Spinal cord (tissue), 10 donors: ENCODE measurements around the gene FHOD3. TPM values are rescaled to one million over a fixed set of nuclear protein-coding genes. Genes with fewer than 3 reads are reported as not detected.

ENCODE experiments used
- DNase-seq, 6 donors: peaks; one replicate each; pipeline versions ENCODE4 v3.0.0 to v3.0.0-alpha.2; 2013 to 2015; ENCODE audit warnings: low spot score in 6 of 6, low read depth in 4 of 6
- H3K27ac ChIP-seq: one replicate; pipeline ENCODE4 v1.5.1; 2013; ENCODE audit warnings: low read depth, low read length, control low read depth
- H3K27me3 ChIP-seq: one replicate; pipeline ENCODE4 v1.6.1; 2013; ENCODE audit warnings: low read length; ENCODE audit not compliant: control insufficient read depth, insufficient read depth
- H3K36me3 ChIP-seq: one replicate; pipeline ENCODE4 v1.6.1; 2013; ENCODE audit warnings: low read length; ENCODE audit not compliant: control insufficient read depth, insufficient read depth
- H3K4me1 ChIP-seq: one replicate; pipeline ENCODE4 v1.6.1; 2013; ENCODE audit warnings: low read length; ENCODE audit not compliant: control insufficient read depth, insufficient read depth
- H3K4me3 ChIP-seq: one replicate; pipeline ENCODE4 v1.5.1; 2013; ENCODE audit warnings: low read depth, low read length, control low read depth
- H3K9me3 ChIP-seq: one replicate; pipeline ENCODE4 v1.6.1; 2013; ENCODE audit warnings: low read length; ENCODE audit not compliant: control insufficient read depth, insufficient read depth
- WGBS: methylation state at CpG from one replicate; pipeline ENCODE4 v1.1.5; 2013; ENCODE audit warnings: missing lambda C conversion rate; ENCODE audit not compliant: insufficient coverage; 5-methylcytosine and 5-hydroxymethylcytosine counted together
- polyA plus RNA-seq, 2 donors: library from polyadenylated mRNA; unstranded; fragments of 120-200 nt; gene quantifications; one replicate each; pipeline ENCODE4 v1.2.1, GENCODE V29; 2013; ENCODE audit not compliant: insufficient read length in 2 of 2
- total RNA-seq, 2 donors: library from RNA; depleted of rRNA in 1 of 2; stranded (reverse); fragments of 120-200 nt in 1 of 2; fragments of >200 nt in 1 of 2; gene quantifications; one replicate each; pipeline versions ENCODE4 v1.2.3 to v1.2.4, GENCODE V29; 2013 to 2014
- donor health status: healthy.

FHOD3 gene
- total and polyA plus RNA-seq, 4 donors, result 30.0 to 53.4 (median 52.1) TPM

DNA sequence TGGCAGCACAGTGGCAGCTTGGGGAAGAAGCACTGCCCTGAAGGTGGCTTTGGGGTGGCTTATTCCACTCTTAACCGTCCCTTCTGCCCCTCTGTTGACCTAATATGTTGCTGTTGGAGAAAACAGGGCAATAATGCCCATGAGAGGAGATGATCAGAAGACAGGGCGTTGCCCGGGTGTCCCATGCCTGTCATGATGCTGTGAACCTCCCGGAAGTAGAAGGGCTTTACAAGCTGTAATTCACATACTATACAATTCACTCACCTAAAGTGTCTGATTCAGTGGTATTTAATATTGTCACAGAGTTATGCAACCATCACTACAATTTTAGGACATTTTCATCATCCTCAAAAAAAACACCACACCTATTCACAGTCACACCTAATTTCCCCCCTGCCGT, 112.3 kb downstream of the FHOD3 start:
- 50% methylated on average over 2 of the region's 5 CpGs for WGBS
- DNase-seq, result no peak
- Histone ChIP-seq H3K36me3 (no peaks in the 10 kb centered on the region), H3K4me3 (no peak overlapping the region), H3K9me3 (no peaks in the 10 kb centered on the region), H3K27ac (no peak overlapping the region), H3K4me1 (no peaks in the 10 kb centered on the region), H3K27me3 (no peaks in the 10 kb centered on the region)

DNA sequence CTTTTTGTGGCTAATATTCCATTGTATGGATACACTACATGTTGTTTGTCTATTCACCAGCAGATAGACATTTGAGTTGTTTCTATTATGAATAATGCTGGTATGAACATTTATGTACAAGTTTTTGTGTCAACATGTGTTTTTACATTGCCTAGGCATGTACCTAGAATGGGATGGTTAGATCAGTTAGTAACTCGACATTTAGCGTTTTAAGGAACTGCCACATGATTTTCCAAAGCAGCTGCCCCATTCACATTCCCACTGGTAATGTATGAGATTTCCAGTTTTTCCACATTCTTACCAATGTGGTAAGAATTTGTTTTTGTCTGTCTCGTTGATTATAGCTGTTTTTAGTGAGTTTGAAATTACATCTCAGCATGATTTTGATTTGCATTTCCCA, 112.8 kb downstream of the FHOD3 start:
- Histone ChIP-seq H3K36me3 (no peaks in the 10 kb centered on the region), H3K4me1 (no peaks in the 10 kb centered on the region), H3K27ac (no peak overlapping the region), H3K9me3 (no peaks in the 10 kb centered on the region), H3K27me3 (no peaks in the 10 kb centered on the region), H3K4me3 (no peak overlapping the region)
- no peak for DNase-seq
- no CpG with 5 or more reads among the region's 3 CpGs for WGBS

DNA sequence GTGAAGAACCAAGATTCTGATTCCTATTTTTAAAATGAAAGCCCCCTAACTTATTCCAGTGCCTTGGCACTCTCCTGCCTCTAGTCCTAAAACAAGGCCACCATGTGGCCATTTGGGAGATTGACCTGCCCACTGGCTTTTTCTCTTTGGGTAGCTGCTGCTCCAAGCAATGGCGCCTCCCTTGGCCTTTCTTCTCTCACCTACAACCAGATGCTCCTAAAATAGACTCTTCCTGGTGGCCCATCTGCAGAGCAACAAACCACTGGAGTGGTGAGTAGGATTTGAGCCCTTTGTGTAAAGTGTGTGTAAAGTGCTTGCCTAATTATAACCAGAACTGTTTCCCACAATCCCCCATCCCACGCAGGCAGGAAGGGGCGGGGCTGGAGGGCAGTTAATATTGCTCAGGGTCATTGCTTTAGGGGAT, 114.2 kb downstream of the FHOD3 start:
- WGBS, result no CpG with 5 or more reads among the region's 3 CpGs
- Histone ChIP-seq H3K36me3 (no peaks in the 10 kb centered on the region), H3K9me3 (no peaks in the 10 kb centered on the region), H3K27me3 (no peaks in the 10 kb centered on the region), H3K4me3 (no peak overlapping the region), H3K27ac (no peak overlapping the region), H3K4me1 (no peaks in the 10 kb centered on the region)
- no peak for DNase-seq

DNA sequence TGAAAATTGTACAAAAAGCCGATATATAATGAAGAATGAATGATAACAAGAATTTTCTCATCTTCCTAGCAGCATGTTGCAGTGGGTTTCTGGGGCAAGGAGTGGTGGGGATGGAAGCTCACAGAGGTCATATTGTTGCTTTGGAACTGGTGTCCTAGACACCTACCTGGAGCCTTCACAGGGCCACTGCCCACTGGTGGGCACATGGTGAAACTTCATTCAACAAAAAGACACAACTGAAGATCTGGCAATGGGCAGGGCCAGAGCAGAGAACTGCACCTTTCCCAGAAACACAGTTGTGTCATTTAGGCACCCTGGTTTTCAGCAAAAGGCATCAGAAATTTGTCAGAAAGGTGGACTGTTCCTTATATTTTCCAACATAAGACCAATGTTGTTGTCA, 115.3 kb downstream of the FHOD3 start:
- Histone ChIP-seq H3K27ac (no peak overlapping the region), H3K4me1 (no peaks in the 10 kb centered on the region), H3K27me3 (no peaks in the 10 kb centered on the region), H3K36me3 (no peaks in the 10 kb centered on the region), H3K4me3 (no peak overlapping the region), H3K9me3 (no peaks in the 10 kb centered on the region)
- no peak for DNase-seq
- no CpG with 5 or more reads among the region's 1 CpG for WGBS

DNA sequence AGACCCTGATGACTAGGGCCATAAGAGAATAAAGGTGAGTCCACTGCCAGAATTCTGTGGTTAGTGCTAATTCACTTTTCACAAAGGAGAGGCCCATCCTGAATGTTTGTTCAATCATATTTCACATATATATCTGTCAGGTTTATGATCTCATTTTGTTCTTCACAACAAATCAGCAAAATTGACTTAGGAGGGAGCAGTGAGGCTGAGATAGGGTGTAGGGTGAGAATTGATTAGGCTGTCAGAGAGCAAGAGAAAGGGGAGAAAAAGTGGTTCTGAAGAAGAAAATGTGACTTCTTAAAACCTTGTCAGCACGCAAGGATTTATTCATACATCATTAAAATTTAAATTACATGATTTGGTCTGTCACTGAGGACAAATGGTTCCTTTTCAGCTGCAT, 117.7 kb downstream of the FHOD3 start:
- H3K27ac ChIP-seq, result no peak overlapping the region
- H3K4me3 ChIP-seq, result no peak overlapping the region
- H3K27me3 ChIP-seq, result no peaks in the 10 kb centered on the region
- peaks cover 2% of the 10 kb centered on the region for H3K4me1 ChIP-seq
- DNase-seq, result peak in 1 of 6 donors; percentile 34
- H3K9me3 ChIP-seq, result no peaks in the 10 kb centered on the region
- WGBS, result no CpG with 5 or more reads among the region's 1 CpG
- no peaks in the 10 kb centered on the region for H3K36me3 ChIP-seq

DNA sequence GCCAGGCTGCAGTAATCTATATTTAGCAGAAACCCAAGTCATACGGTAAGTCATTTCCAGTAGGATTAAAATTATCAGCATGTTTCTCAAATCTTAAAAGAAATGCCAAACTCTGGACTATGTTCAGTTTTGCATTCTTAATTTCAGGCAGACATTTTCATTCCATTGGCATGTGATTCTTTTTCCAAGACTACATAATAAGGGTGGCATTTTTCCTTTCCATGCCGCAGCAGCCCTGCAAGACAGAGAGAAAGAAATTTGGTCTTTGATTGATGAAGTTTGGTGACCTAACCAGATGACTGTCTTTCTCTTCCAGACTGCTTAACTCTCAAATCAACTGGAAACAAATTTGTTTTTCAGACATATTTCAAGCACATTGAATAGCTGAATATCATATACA, 118.1 kb downstream of the FHOD3 start:
- Histone ChIP-seq H3K4me3 (no peak overlapping the region), H3K36me3 (no peaks in the 10 kb centered on the region), H3K9me3 (no peaks in the 10 kb centered on the region), H3K27me3 (no peaks in the 10 kb centered on the region), H3K4me1 (peaks cover 2% of the 10 kb centered on the region), H3K27ac (no peak overlapping the region)
- no peak for DNase-seq
- no CpG with 5 or more reads among the region's 2 CpGs for WGBS

DNA sequence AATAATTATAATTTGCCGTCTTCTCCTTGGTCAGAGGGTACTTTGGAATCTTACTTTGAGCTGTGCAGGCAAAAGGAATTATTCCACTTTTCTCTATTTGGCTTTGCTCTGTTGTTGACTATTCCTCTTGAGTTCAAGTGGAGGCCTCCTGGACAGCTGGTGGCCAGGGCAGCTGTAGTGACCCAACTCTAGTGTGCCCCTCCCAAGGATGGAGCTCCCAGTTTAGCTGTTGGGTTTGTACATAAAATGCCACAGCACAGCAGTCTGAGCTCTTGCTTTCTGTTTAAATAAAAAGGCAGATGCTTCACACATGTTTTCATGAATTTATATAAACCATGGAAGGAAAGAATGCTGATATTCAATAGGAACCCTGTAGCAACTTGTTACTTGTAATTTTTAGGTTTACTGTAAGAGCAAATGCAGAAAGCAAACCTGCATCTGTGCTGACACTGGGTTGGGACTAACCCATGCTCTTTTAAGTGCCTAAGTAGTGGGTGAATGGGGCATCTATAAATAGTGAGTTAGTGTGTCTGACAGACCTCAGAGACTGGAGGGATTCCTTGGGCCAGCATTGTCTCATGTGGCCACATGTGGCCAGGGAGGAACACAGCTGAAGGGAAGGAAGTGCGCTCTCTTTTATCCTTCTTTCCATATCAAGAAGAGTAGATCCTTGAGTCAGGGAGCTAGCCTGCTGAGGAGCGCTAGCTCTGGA, 121.8 kb downstream of the FHOD3 start:
- H3K27me3 ChIP-seq, result no peaks in the 10 kb centered on the region
- no peaks in the 10 kb centered on the region for H3K9me3 ChIP-seq
- peaks cover 2% of the 10 kb centered on the region for H3K4me1 ChIP-seq
- H3K4me3 ChIP-seq, result no peak overlapping the region
- WGBS, result 71% methylated on average over 1 of the region's 3 CpGs
- H3K27ac ChIP-seq, result no peak overlapping the region
- no peak for DNase-seq
- no peaks in the 10 kb centered on the region for H3K36me3 ChIP-seq

DNA sequence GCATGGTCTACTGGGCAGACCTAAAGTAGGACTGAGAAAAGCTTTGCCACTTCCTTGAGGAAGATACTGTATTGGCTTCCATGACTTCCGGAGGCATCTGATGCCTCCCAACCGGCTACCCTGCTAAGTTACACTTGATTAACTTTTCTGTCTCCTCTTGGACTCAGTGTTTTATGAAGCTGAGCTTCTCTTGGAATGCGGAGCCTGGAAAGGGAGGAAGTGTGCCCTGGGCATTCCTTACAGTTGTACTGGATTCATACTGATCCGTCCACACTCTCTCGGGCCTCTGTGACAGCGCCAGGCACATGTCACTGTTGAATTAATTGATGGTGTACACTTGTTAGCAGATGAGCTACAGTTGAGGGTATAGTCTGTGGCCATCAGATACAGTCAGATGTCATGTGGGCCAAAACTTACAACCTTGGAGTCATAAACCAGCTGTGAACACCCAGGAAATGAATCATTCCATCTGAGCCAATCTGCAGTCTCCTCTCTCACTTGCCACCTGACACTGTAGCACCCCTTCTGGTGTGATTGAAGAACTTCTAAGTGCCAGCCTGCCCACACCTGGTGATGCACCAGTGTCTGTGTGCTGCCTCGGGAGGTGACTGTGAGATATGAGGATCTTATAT, 122.5 kb downstream of the FHOD3 start:
- DNase-seq, result no peak
- WGBS, result 93% methylated on average over 3 of the region's 7 CpGs
- no peaks in the 10 kb centered on the region for H3K27me3 ChIP-seq
- no peaks in the 10 kb centered on the region for H3K36me3 ChIP-seq
- no peaks in the 10 kb centered on the region for H3K9me3 ChIP-seq
- peaks cover 2% of the 10 kb centered on the region for H3K4me1 ChIP-seq
- no peak overlapping the region for H3K4me3 ChIP-seq
- no peak overlapping the region for H3K27ac ChIP-seq

DNA sequence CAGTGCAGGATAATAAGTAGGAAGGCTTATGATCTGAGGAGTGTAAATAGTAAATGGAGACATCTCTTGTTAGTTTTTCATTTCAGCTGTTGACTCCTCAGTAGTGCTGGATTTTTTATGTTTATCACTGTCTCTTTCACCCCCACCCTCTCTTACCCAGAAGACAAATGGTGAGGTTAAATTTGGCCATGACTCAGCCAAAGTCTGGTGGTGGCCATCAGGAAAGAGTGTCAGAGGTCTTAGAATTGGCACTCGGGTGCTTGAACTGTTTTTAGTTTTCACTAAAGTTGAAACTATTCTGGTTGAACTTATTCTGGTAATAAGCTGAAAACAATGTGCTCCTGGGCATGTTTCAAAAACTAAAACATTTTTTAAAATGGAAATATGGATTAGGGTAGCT, 123.3 kb downstream of the FHOD3 start:
- WGBS, result 80% methylated on average over 1 of the region's 1 CpG
- Histone ChIP-seq H3K27ac (no peak overlapping the region), H3K4me3 (no peak overlapping the region), H3K36me3 (no peaks in the 10 kb centered on the region), H3K4me1 (peaks cover 2% of the 10 kb centered on the region), H3K9me3 (no peaks in the 10 kb centered on the region), H3K27me3 (no peaks in the 10 kb centered on the region)
- DNase-seq, result no peak

DNA sequence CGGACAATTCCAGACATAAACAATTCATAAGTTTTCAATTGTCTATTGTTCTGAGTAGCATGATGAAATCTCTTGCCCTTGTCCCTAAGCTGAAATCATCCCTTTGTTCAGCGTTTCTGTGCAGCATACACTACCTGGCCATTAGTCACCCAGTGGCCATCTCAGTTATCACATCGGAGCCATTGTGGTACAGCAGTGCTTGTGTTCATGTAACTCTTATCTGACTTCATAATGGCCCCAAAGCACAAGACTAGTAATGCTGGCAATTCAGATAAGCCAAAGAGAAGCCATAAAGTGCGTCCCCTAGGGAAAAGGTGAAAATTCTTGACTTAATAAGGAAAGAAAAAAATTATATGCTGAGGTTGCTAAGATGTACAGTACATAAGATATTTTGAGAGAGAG, 127.2 kb downstream of the FHOD3 start:
- DNase-seq, result peak in 1 of 6 donors; percentile 53
- no peak overlapping the region for H3K27ac ChIP-seq
- no peaks in the 10 kb centered on the region for H3K36me3 ChIP-seq
- H3K4me3 ChIP-seq, result no peak overlapping the region
- no peaks in the 10 kb centered on the region for H3K27me3 ChIP-seq
- H3K9me3 ChIP-seq, result no peaks in the 10 kb centered on the region
- WGBS, result 80% methylated on average over 2 of the region's 4 CpGs
- no peaks in the 10 kb centered on the region for H3K4me1 ChIP-seq
